Astrocyte of the spinal cord (primary cell): ENCODE results near the gene KIAA1328.

Experiments
- DNase-seq: peaks from one replicate; pipeline ENCODE4 v3.0.0; 2011; ENCODE audit warnings: low read depth, low spot score
- H3K4me3 ChIP-seq: 2 replicates; pipeline ENCODE4 v1.5.1; 2011; ENCODE audit warnings: low read depth, mild to moderate bottlenecking, low read length, moderate library complexity
- CTCF ChIP-seq: IDR thresholded peaks from 2 replicates; pipeline ENCODE4 v1.5.1; 2012; ENCODE audit warnings: low read depth, mild to moderate bottlenecking, low read length, inconsistent platforms
- in situ Hi-C: cut with HindIII; loops from 2 replicates; pipeline ENCODE4 v1.10.0; 2017; ENCODE audit warnings: low sequenced_read_pairs

The KIAA1328 gene

DNA sequence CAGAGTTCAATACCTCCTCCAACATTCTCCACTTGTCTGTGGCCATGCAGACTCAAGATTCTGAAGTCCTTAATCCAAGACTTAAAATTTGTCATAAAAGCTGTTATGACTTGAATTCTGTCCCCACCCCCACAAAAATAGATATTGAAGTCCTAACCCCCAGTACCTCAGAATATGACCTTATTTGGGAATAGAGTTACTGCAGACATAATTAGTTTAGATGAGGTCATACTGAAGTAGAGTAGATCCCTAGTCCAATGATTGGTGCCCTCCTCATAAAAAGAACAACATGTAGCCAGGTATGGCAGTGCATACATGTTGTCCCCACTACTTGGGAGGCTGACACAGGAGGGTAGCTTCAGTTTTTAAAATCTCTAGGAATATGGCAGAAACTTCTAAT lies 9.3 kb upstream of the KIAA1328 start:
- in situ Hi-C loops, result no loop called here
- DNase-seq, result no peak
- no peak for TF ChIP-seq CTCF
- no peak overlapping the region for H3K4me3 ChIP-seq

DNA sequence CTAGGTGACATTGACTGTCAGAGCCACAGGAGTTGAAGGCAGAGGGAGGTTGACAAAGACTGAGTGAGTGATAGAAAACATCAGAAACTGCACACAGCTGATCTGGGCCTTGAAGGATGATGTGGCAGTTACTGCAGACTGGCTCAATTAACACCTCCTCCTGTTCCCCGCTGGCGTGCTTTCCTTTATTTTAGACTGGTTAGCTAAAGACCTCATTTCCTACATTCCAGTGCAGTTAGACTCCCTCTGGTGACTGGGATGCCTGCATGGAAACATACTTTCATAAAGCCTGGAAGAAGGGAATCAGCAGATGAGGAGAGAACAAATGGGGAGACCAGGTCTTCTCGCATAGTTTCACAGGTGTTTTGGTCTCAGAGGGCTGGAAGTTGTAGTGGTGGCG lies 7.2 kb upstream of the KIAA1328 start:
- no peak for DNase-seq
- no peak for TF ChIP-seq CTCF
- in situ Hi-C loops, result no loop called here
- no peak overlapping the region for H3K4me3 ChIP-seq

- H3K4me3 ChIP-seq, result no peak overlapping the region
- in situ Hi-C loops, result no loop called here
- no peak for DNase-seq
- TF ChIP-seq CTCF, result no peak
Observed at GRCh38 chr18:36825526-36825925, 3.4 kb upstream of the KIAA1328 start.

DNA sequence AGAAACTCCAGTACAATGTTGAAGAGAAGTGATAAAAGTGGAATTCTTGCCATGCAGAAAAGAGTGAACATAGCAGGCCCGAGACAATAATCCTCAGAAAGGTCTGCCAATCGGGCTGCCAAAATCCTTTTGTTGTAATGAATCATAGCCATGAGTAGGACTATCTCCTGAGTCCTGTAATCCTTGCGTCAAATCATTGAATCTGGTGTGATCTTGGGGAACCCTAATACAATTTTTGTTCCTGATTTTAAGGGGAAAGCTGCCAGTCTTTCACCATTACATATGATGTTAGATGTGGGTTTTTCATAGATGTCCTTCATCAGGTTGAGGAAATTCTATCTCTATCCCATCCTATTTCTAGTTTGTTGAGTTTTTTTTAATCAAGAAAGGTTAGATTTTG lies 2.4 kb upstream of the KIAA1328 start:
- TF ChIP-seq CTCF, result no peak
- no peak overlapping the region for H3K4me3 ChIP-seq

GRCh38 chr18:36828157-36828629 lies 734 bp upstream of the KIAA1328 start:
- peak overlapping the region; percentile 95 for H3K4me3 ChIP-seq
- in situ Hi-C loops, result no loop called here

More for the DNA sequence above, 2.4 kb upstream of the KIAA1328 start:
- in situ Hi-C loops, result no loop called here
- no peak for DNase-seq

GRCh38 chr18:36829362-36830157 lies 633 bp downstream of the KIAA1328 start:
- in situ Hi-C loops, result no loop called here
- H3K4me3 ChIP-seq, result peak overlapping the region; percentile 95
- TF ChIP-seq CTCF, result no peak
- DNase-seq, result peak; percentile 44

More at GRCh38 chr18:36828157-36828629, 734 bp upstream of the KIAA1328 start:
- peak; percentile 59 for DNase-seq
- TF ChIP-seq CTCF, result no peak
